ENCODE results near the gene FOXP1.
"Not testable (repeated sequence)": the region's sequence is repeated elsewhere in the genome, so short reads cannot be mapped to it uniquely, and the experiment has no call there.

Gene FOXP1

GRCh38 chr3:71329817-71330216 lies 253.7 kb downstream of the FOXP1 start:
- H3K27me3 Mint-ChIP-seq (ENCODE audit: low read depth): no peaks in the 10 kb centered on the region
- peaks cover 5% of the 10 kb centered on the region for H3K36me3 Mint-ChIP-seq (ENCODE audit: low read depth)
- no peaks in the 10 kb centered on the region for H3K9me3 Mint-ChIP-seq
- H3K27ac Mint-ChIP-seq: no peak overlapping the region
- H3K4me3 Mint-ChIP-seq: no peak overlapping the region
- H3K4me1 Mint-ChIP-seq (ENCODE audit: low read depth): no peaks in the 10 kb centered on the region

GRCh38 chr3:71328926-71329325 lies 254.6 kb downstream of the FOXP1 start:
- H3K4me1 Mint-ChIP-seq (ENCODE audit: low read depth): no peaks in the 10 kb centered on the region
- no peaks in the 10 kb centered on the region for H3K9me3 Mint-ChIP-seq
- no peaks in the 10 kb centered on the region for H3K27me3 Mint-ChIP-seq (ENCODE audit: low read depth)
- no peak overlapping the region for H3K4me3 Mint-ChIP-seq
- no peak overlapping the region for H3K27ac Mint-ChIP-seq
- peaks cover 5% of the 10 kb centered on the region for H3K36me3 Mint-ChIP-seq (ENCODE audit: low read depth)

- no peaks in the 10 kb centered on the region for H3K4me1 Mint-ChIP-seq (ENCODE audit: low read depth)
- no peak overlapping the region for H3K27ac Mint-ChIP-seq
- no peaks in the 10 kb centered on the region for H3K9me3 Mint-ChIP-seq
- no peaks in the 10 kb centered on the region for H3K27me3 Mint-ChIP-seq (ENCODE audit: low read depth)
- H3K36me3 Mint-ChIP-seq (ENCODE audit: low read depth): peaks cover 5% of the 10 kb centered on the region
- no peak overlapping the region for H3K4me3 Mint-ChIP-seq
These were observed 255.6 kb downstream of the FOXP1 start for GRCh38 chr3:71327936-71328335.

DNA sequence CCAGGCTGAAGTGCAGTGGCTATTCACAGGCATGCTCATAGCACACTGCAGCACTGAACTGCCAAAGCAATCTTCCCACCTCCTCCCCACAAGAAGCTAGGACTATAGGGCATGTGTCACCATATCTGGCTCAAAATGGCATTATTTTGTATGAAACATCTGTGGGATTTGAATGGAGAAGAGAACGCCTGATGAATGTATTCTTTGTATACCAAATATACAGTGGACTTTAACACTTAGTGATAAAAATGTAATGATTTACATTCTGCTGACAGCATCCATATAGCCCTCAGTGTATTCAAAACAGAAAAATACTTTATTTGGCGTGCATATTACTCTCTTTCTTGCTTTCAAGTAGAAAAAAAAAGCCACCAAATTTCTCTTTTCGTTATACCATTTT lies 257.8 kb downstream of the FOXP1 start:
- no peaks in the 10 kb centered on the region for H3K27me3 Mint-ChIP-seq (ENCODE audit: low read depth)
- H3K27ac Mint-ChIP-seq: no peak overlapping the region
- H3K9me3 Mint-ChIP-seq: no peaks in the 10 kb centered on the region
- H3K4me1 Mint-ChIP-seq (ENCODE audit: low read depth): no peaks in the 10 kb centered on the region
- no peak overlapping the region for H3K4me3 Mint-ChIP-seq
- H3K36me3 Mint-ChIP-seq (ENCODE audit: low read depth): peaks cover 2% of the 10 kb centered on the region

- H3K4me3 Mint-ChIP-seq; H3K27ac Mint-ChIP-seq; H3K9me3 Mint-ChIP-seq; H3K36me3 Mint-ChIP-seq (ENCODE audit: low read depth); H3K4me1 Mint-ChIP-seq (ENCODE audit: low read depth); H3K27me3 Mint-ChIP-seq (ENCODE audit: low read depth): not testable (repeated sequence)
These were observed 259.3 kb downstream of the FOXP1 start for GRCh38 chr3:71324224-71324623.

GRCh38 chr3:71323558-71323957 lies 260.0 kb downstream of the FOXP1 start:
- Mint-ChIP-seq H3K27me3 (ENCODE audit: low read depth) (no peaks in the 10 kb centered on the region), H3K27ac (no peak overlapping the region), H3K36me3 (ENCODE audit: low read depth) (no peaks in the 10 kb centered on the region), H3K4me3 (no peak overlapping the region), H3K9me3 (no peaks in the 10 kb centered on the region), H3K4me1 (ENCODE audit: low read depth) (no peaks in the 10 kb centered on the region)

GRCh38 chr3:71322154-71322553 lies 261.4 kb downstream of the FOXP1 start:
- no peak overlapping the region for H3K27ac Mint-ChIP-seq
- no peaks in the 10 kb centered on the region for H3K27me3 Mint-ChIP-seq (ENCODE audit: low read depth)
- H3K4me1 Mint-ChIP-seq (ENCODE audit: low read depth): no peaks in the 10 kb centered on the region
- no peaks in the 10 kb centered on the region for H3K9me3 Mint-ChIP-seq
- H3K36me3 Mint-ChIP-seq (ENCODE audit: low read depth): no peaks in the 10 kb centered on the region
- no peak overlapping the region for H3K4me3 Mint-ChIP-seq

GRCh38 chr3:71319771-71320170 lies 263.8 kb downstream of the FOXP1 start:
- H3K4me3 Mint-ChIP-seq: no peak overlapping the region

DNA sequence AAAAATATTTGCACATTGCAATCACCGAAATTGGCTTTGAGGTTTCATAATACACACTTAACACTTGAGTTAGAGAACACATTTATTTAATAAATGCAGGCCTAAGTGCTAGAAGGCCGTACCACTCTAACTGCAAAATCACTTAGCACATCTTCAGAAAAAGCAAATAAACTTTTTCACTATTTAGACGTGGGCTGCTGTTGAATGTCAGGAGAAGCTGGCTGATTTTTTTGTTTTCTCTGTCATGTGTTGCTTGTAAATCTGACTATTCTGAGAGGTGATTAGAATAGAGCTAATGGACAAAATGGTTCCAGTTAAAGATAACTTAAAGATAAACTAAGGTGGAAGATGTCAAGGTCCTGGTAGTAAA lies 265.1 kb downstream of the FOXP1 start:
- H3K4me1 Mint-ChIP-seq (ENCODE audit: low read depth): no peaks in the 10 kb centered on the region
- no peaks in the 10 kb centered on the region for H3K9me3 Mint-ChIP-seq
- H3K4me3 Mint-ChIP-seq: no peak overlapping the region
- peaks cover 11% of the 10 kb centered on the region for H3K27me3 Mint-ChIP-seq (ENCODE audit: low read depth)
- no peaks in the 10 kb centered on the region for H3K36me3 Mint-ChIP-seq (ENCODE audit: low read depth)
- H3K27ac Mint-ChIP-seq: no peak overlapping the region

More at GRCh38 chr3:71319771-71320170, 263.8 kb downstream of the FOXP1 start:
- no peaks in the 10 kb centered on the region for H3K36me3 Mint-ChIP-seq (ENCODE audit: low read depth)
- no peaks in the 10 kb centered on the region for H3K9me3 Mint-ChIP-seq
- no peak overlapping the region for H3K27ac Mint-ChIP-seq
- peaks cover 9% of the 10 kb centered on the region for H3K27me3 Mint-ChIP-seq (ENCODE audit: low read depth)
- no peaks in the 10 kb centered on the region for H3K4me1 Mint-ChIP-seq (ENCODE audit: low read depth)

GRCh38 chr3:71317749-71318457 lies 265.6 kb downstream of the FOXP1 start:
- Mint-ChIP-seq H3K4me1 (ENCODE audit: low read depth) (no peaks in the 10 kb centered on the region), H3K27ac (no peak overlapping the region), H3K27me3 (ENCODE audit: low read depth) (peaks cover 11% of the 10 kb centered on the region), H3K36me3 (ENCODE audit: low read depth) (no peaks in the 10 kb centered on the region), H3K4me3 (no peak overlapping the region), H3K9me3 (no peaks in the 10 kb centered on the region)

DNA sequence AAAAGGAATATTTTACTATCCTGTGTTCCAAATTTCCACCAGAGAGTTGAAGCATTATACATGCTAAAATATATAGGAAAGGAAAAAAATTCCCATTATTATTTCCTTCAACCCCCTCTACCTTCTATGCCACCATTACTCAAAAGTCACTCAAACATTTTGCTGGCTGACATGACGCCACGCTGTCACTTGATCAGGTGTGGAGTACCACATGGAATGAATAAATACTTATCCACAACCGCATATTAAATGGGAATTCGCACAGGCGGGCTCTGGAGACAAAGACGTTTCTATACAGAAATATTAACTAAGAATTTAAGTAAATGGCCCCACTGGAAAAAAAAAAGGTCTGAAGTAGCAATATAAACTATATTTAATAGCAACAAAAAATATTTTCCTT lies 266.4 kb downstream of the FOXP1 start:
- Mint-ChIP-seq H3K27me3 (ENCODE audit: low read depth) (peaks cover 11% of the 10 kb centered on the region), H3K27ac (no peak overlapping the region)

GRCh38 chr3:71316066-71316777 lies 267.3 kb downstream of the FOXP1 start:
- H3K27me3 Mint-ChIP-seq (ENCODE audit: low read depth): peaks cover 16% of the 10 kb centered on the region
- no peak overlapping the region for H3K4me3 Mint-ChIP-seq
- H3K36me3 Mint-ChIP-seq (ENCODE audit: low read depth): no peaks in the 10 kb centered on the region
- no peak overlapping the region for H3K27ac Mint-ChIP-seq
- H3K9me3 Mint-ChIP-seq: no peaks in the 10 kb centered on the region
- H3K4me1 Mint-ChIP-seq (ENCODE audit: low read depth): no peaks in the 10 kb centered on the region

More for the DNA sequence above, 266.4 kb downstream of the FOXP1 start:
- Mint-ChIP-seq H3K36me3 (ENCODE audit: low read depth) (no peaks in the 10 kb centered on the region), H3K9me3 (no peaks in the 10 kb centered on the region), H3K4me3 (no peak overlapping the region), H3K4me1 (ENCODE audit: low read depth) (no peaks in the 10 kb centered on the region)

DNA sequence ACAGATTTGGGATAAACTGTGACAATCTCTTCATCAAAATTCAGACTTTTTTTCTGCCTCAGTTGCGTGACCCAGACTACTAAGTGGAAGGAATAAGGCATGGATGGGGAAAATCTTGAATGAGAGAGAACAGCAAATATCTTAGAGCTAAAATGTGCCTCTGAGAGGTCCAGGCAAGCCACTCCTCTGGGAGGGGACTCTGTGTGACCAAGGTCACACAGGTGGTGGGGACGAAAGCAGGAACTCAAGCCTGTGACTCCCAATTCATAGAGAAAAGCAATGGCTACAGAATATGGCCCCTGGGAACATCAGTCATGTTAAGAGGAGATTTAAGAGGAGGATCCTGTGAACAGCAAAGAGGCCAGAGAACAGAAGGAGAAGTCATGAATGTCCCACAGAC lies 268.1 kb downstream of the FOXP1 start:
- no peaks in the 10 kb centered on the region for H3K4me1 Mint-ChIP-seq (ENCODE audit: low read depth)

GRCh38 chr3:71313844-71314243 lies 269.7 kb downstream of the FOXP1 start:
- H3K27me3 Mint-ChIP-seq (ENCODE audit: low read depth): peaks cover 37% of the 10 kb centered on the region
- peaks cover 3% of the 10 kb centered on the region for H3K4me1 Mint-ChIP-seq (ENCODE audit: low read depth)
- H3K9me3 Mint-ChIP-seq: no peaks in the 10 kb centered on the region
- H3K36me3 Mint-ChIP-seq (ENCODE audit: low read depth): no peaks in the 10 kb centered on the region
- H3K27ac Mint-ChIP-seq: no peak overlapping the region
- H3K4me3 Mint-ChIP-seq: no peak overlapping the region

More for the DNA sequence above, 268.1 kb downstream of the FOXP1 start:
- peaks cover 22% of the 10 kb centered on the region for H3K27me3 Mint-ChIP-seq (ENCODE audit: low read depth)
- H3K27ac Mint-ChIP-seq: no peak overlapping the region
- no peaks in the 10 kb centered on the region for H3K9me3 Mint-ChIP-seq
- no peak overlapping the region for H3K4me3 Mint-ChIP-seq
- H3K36me3 Mint-ChIP-seq (ENCODE audit: low read depth): no peaks in the 10 kb centered on the region

DNA sequence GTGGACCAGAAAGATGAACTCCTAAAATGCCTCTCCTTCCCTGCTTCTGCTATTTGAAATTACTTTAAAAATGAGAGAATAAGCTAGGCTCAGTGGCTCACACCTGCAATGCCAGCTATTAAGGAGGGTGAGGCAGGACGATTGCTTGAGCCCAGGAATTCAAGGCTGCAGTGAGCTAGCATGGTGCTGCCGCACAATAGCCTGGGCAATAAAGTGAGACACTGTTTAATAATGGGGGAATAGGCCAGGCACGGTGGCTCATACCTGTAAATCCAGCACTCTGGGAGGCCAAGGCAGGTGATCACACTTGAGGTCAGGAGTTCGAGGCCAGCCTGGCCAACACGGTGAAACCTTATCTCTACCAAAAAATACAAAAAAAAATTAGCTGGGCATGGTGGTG lies 271.1 kb downstream of the FOXP1 start:
- H3K36me3 Mint-ChIP-seq (ENCODE audit: low read depth): no peaks in the 10 kb centered on the region
- no peak overlapping the region for H3K4me3 Mint-ChIP-seq
- peaks cover 50% of the 10 kb centered on the region for H3K27me3 Mint-ChIP-seq (ENCODE audit: low read depth)
- H3K4me1 Mint-ChIP-seq (ENCODE audit: low read depth): peaks cover 11% of the 10 kb centered on the region
- H3K9me3 Mint-ChIP-seq: no peaks in the 10 kb centered on the region
- H3K27ac Mint-ChIP-seq: no peak overlapping the region
